ENCODE data around the gene STC2.

STC2 gene

GRCh38 chr5:173310861-173311785 is 17.1 kb downstream of the STC2 start:
- H3K9me3 Mint-ChIP-seq = peaks cover 6% of the 10 kb centered on the region
- no peaks in the 10 kb centered on the region for H3K36me3 Mint-ChIP-seq
- DNase-seq (ENCODE audit: low spot score in 2 of 2) (no peak), ATAC-seq (no peak)
- no peaks in the 10 kb centered on the region for H3K4me1 Mint-ChIP-seq
- H3K4me3 Mint-ChIP-seq = no peak overlapping the region
- no peak overlapping the region for H3K27ac Mint-ChIP-seq

GRCh38 chr5:173310218-173310769 is 17.9 kb downstream of the STC2 start:
- no peak overlapping the region for H3K27ac Mint-ChIP-seq
- peaks cover 6% of the 10 kb centered on the region for H3K9me3 Mint-ChIP-seq
- no peaks in the 10 kb centered on the region for H3K36me3 Mint-ChIP-seq
- H3K4me3 Mint-ChIP-seq = no peak overlapping the region
- DNase-seq (ENCODE audit: low spot score in 2 of 2) (no peak), ATAC-seq (no peak)
- H3K4me1 Mint-ChIP-seq = no peaks in the 10 kb centered on the region

GRCh38 chr5:173309731-173310130 is 18.5 kb downstream of the STC2 start:
- DNase-seq (ENCODE audit: low spot score in 2 of 2) = no peak
- no peak for ATAC-seq
- H3K4me3 Mint-ChIP-seq = no peak overlapping the region
- no peaks in the 10 kb centered on the region for H3K4me1 Mint-ChIP-seq
- peaks cover 6% of the 10 kb centered on the region for H3K9me3 Mint-ChIP-seq
- no peaks in the 10 kb centered on the region for H3K36me3 Mint-ChIP-seq
- no peak overlapping the region for H3K27ac Mint-ChIP-seq

GRCh38 chr5:173308226-173308625 is 20.0 kb downstream of the STC2 start:
- H3K36me3 Mint-ChIP-seq = no peaks in the 10 kb centered on the region
- no peak for DNase-seq (ENCODE audit: low spot score in 2 of 2)
- no peak for ATAC-seq
- H3K4me3 Mint-ChIP-seq = no peak overlapping the region
- H3K9me3 Mint-ChIP-seq = peaks cover 6% of the 10 kb centered on the region
- no peak overlapping the region for H3K27ac Mint-ChIP-seq
- H3K4me1 Mint-ChIP-seq = no peaks in the 10 kb centered on the region

- Mint-ChIP-seq H3K36me3 (no peaks in the 10 kb centered on the region), H3K9me3 (peaks cover 6% of the 10 kb centered on the region), H3K4me1 (no peaks in the 10 kb centered on the region), H3K4me3 (no peak overlapping the region), H3K27ac (no peak overlapping the region)
- DNase-seq (ENCODE audit: low spot score in 2 of 2) (no peak), ATAC-seq (no peak)
These were observed 20.5 kb downstream of the STC2 start for GRCh38 chr5:173307695-173308094.

GRCh38 chr5:173306695-173307094 is 21.5 kb downstream of the STC2 start:
- H3K4me3 Mint-ChIP-seq = no peak overlapping the region
- DNase-seq (ENCODE audit: low spot score in 2 of 2) (no peak), ATAC-seq (no peak)
- H3K9me3 Mint-ChIP-seq = peaks cover 6% of the 10 kb centered on the region
- H3K4me1 Mint-ChIP-seq = peaks cover 3% of the 10 kb centered on the region
- no peak overlapping the region for H3K27ac Mint-ChIP-seq
- no peaks in the 10 kb centered on the region for H3K36me3 Mint-ChIP-seq

GRCh38 chr5:173304591-173304988 is 23.6 kb downstream of the STC2 start:
- Mint-ChIP-seq H3K4me1 (peaks cover 5% of the 10 kb centered on the region), H3K4me3 (no peak overlapping the region), H3K27ac (no peak overlapping the region), H3K9me3 (peaks cover 6% of the 10 kb centered on the region), H3K36me3 (no peaks in the 10 kb centered on the region)
- ATAC-seq (no peak), DNase-seq (ENCODE audit: low spot score in 2 of 2) (no peak)

- ATAC-seq (peak; percentile 62), DNase-seq (ENCODE audit: low spot score in 2 of 2) (no peak)
- H3K36me3 Mint-ChIP-seq = no peaks in the 10 kb centered on the region
These were observed 24.2 kb downstream of the STC2 start for GRCh38 chr5:173303878-173304590.

GRCh38 chr5:173302546-173303155 is 25.6 kb downstream of the STC2 start:
- Mint-ChIP-seq H3K4me1 (peaks cover 5% of the 10 kb centered on the region), H3K36me3 (no peaks in the 10 kb centered on the region), H3K4me3 (no peak overlapping the region), H3K27ac (no peak overlapping the region), H3K9me3 (peaks cover under 1% of the 10 kb centered on the region)
- no peak for DNase-seq (ENCODE audit: low spot score in 2 of 2)
- no peak for ATAC-seq

More at GRCh38 chr5:173303878-173304590, 24.2 kb downstream of the STC2 start:
- Mint-ChIP-seq H3K27ac (no peak overlapping the region), H3K4me3 (no peak overlapping the region), H3K4me1 (peaks cover 5% of the 10 kb centered on the region), H3K9me3 (peaks cover 6% of the 10 kb centered on the region)

- peaks cover 5% of the 10 kb centered on the region for H3K4me1 Mint-ChIP-seq
- H3K27ac Mint-ChIP-seq = no peak overlapping the region
- ATAC-seq (no peak), DNase-seq (ENCODE audit: low spot score in 2 of 2) (no peak)
- H3K36me3 Mint-ChIP-seq = no peaks in the 10 kb centered on the region
- H3K4me3 Mint-ChIP-seq = no peak overlapping the region
- no peaks in the 10 kb centered on the region for H3K9me3 Mint-ChIP-seq
These were observed 26.3 kb downstream of the STC2 start for GRCh38 chr5:173301695-173302545.

- DNase-seq (ENCODE audit: low spot score in 2 of 2) (no peak), ATAC-seq (no peak)
- Mint-ChIP-seq H3K4me1 (peaks cover 5% of the 10 kb centered on the region), H3K9me3 (no peaks in the 10 kb centered on the region), H3K4me3 (no peak overlapping the region), H3K36me3 (no peaks in the 10 kb centered on the region), H3K27ac (no peak overlapping the region)
These were observed 27.7 kb downstream of the STC2 start for GRCh38 chr5:173300389-173301047.

- Mint-ChIP-seq H3K4me3 (no peak overlapping the region), H3K4me1 (peaks cover 6% of the 10 kb centered on the region), H3K36me3 (no peaks in the 10 kb centered on the region), H3K27ac (no peak overlapping the region), H3K9me3 (no peaks in the 10 kb centered on the region)
- DNase-seq (ENCODE audit: low spot score in 2 of 2) (no peak), ATAC-seq (no peak)
These were observed 28.4 kb downstream of the STC2 start for GRCh38 chr5:173299820-173300219.

- Mint-ChIP-seq H3K9me3 (no peaks in the 10 kb centered on the region), H3K36me3 (no peaks in the 10 kb centered on the region), H3K27ac (no peak overlapping the region), H3K4me1 (peaks cover 20% of the 10 kb centered on the region), H3K4me3 (no peak overlapping the region)
- ATAC-seq = no peak
- DNase-seq (ENCODE audit: low spot score in 2 of 2) = no peak
These were observed 29.8 kb downstream of the STC2 start for GRCh38 chr5:173298213-173298926.

GRCh38 chr5:173297813-173298212 is 30.4 kb downstream of the STC2 start:
- DNase-seq (ENCODE audit: low spot score in 2 of 2) = no peak
- ATAC-seq = no peak
- no peaks in the 10 kb centered on the region for H3K9me3 Mint-ChIP-seq
- no peaks in the 10 kb centered on the region for H3K36me3 Mint-ChIP-seq
- no peak overlapping the region for H3K4me3 Mint-ChIP-seq
- H3K27ac Mint-ChIP-seq = no peak overlapping the region
- H3K4me1 Mint-ChIP-seq = peaks cover 20% of the 10 kb centered on the region
